ENCODE results near the gene ARMS2.

- TF ChIP-seq CTCF (conservative IDR thresholded peaks at IDR 0.05; ENCODE audit: low read depth in 2 of 2) (no peak), REST (IDR thresholded peaks at IDR 0.05; ENCODE audit: unreplicated experiment) (no peak), EZH2 (IDR thresholded peaks at IDR 0.05; ENCODE audit: low read depth, unreplicated experiment) (no peak), POLR2AphosphoS5 (IDR thresholded peaks at IDR 0.05; ENCODE audit: low read depth) (no peak), EZH2phosphoT487 (IDR thresholded peaks at IDR 0.05; ENCODE audit: unreplicated experiment) (no peak), ZNF331 (CRISPR knock-in tag; IDR thresholded peaks at IDR 0.05; ENCODE audit: low read depth) (no peak), JUNB (IDR thresholded peaks at IDR 0.05; ENCODE audit: unreplicated experiment) (no peak), STAT1 (IDR thresholded peaks at IDR 0.05; ENCODE audit: unreplicated experiment) (no peak), NANOG (IDR thresholded peaks at IDR 0.05; ENCODE audit: borderline replicate concordance) (no peak), CREB1 (CRISPR knock-in tag; IDR thresholded peaks at IDR 0.05; ENCODE audit: low read depth) (no peak)
These were observed 44.6 kb downstream of the ARMS2 start for GRCh38 chr10:122499012-122499411.

All from GM23338 (cell line).